ENCODE data around the gene GIMAP2. TPM values are rescaled to one million over a fixed set of nuclear protein-coding genes. Genes with fewer than 3 reads are reported as not detected.

Gene GIMAP2
- total and polyA plus RNA-seq, 2 of the 13 experiments (the other 11 are each of a cell fraction or from before 2014, with no cell fraction given) = 0.49 to 1.4 TPM

DNA sequence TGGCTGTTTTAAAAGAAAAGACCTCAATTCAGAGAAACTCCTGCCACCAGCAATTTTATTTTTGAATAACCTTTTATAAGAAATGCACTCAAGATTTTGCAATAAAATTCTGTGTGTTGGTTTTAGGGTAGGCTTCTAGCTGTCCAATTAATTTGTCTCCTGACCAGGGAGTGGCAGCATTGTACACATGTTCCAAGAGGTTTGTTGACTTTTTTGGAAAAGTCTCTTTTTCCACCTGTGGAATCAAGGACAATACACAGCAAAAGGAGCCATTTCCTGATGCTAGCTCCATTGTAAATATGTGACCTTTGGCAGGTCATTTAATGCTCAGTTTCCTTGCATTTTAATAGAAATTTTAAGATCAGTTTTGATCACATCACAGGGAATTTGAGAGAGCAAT is 53.5 kb downstream of the GIMAP2 start:
- peaks cover 1 to 10% of the 10 kb centered on the region in 2 experiments; a peak in 2 of 5 replicates for H3K27me3 ChIP-seq (ENCODE audit: control insufficient read depth in 1 of 2, insufficient read depth in 2 of 2, low read length in 2 of 2)
- H3K9me3 ChIP-seq (ENCODE audit: low read length) = no peaks in the 10 kb centered on the region
- ChIA-PET CTCF (ENCODE audit: low intra/inter-chr PET ratio, low total read pairs) (no interaction called here), POLR2A (no interaction called here)
- H3K4me3 ChIP-seq (replicated peaks in 1 of 3; ENCODE audit: insufficient read depth in 1 of 3, low read depth in 2 of 3, low read length in 3 of 3) = no peak overlapping the region
- no peaks in the 10 kb centered on the region for H4K20me1 ChIP-seq (ENCODE audit: insufficient read depth, low read length)
- H3K27ac ChIP-seq (ENCODE audit: extremely low read length, insufficient read depth, low read length) = no peak overlapping the region
- H3K36me3 ChIP-seq (replicated peaks in 1 of 2; ENCODE audit: control insufficient read depth in 1 of 2, insufficient read depth in 2 of 2, low read length in 2 of 2) = no peaks in the 10 kb centered on the region
- in situ Hi-C loops (cut with HindIII; ENCODE audit: extremely low pct_ligation_motif_present, low pct_unique_long_range_greater_than_20kb) (no loop called here), intact Hi-C loops (cut with micrococcal nuclease; ENCODE audit: unreplicated experiment) (no loop called here)
- no peaks in the 10 kb centered on the region for H3K79me2 ChIP-seq (ENCODE audit: insufficient read depth, low read length)
- H3K4me1 ChIP-seq (ENCODE audit: insufficient read depth, low read length) = no peaks in the 10 kb centered on the region
- no peak overlapping the region for H3K4me2 ChIP-seq (ENCODE audit: low read depth, low read length)
- TF ChIP-seq KDM5B (CRISPR knock-in tag; IDR thresholded peaks at IDR 0.05; ENCODE audit: borderline replicate concordance) (no peak), STAG1 (CRISPR knock-in tag; IDR thresholded peaks at IDR 0.05) (peak; percentile 55), ZNF552 (CRISPR knock-in tag; IDR thresholded peaks at IDR 0.05; ENCODE audit: borderline replicate concordance) (no peak), CTCF (CRISPR knock-in tag; IDR thresholded peaks at IDR 0.05) (peak; percentile 43), MIXL1 (CRISPR knock-in tag; IDR thresholded peaks at IDR 0.05) (0 out of 2 replicates have a peak, but pooled peaks have one; percentile 31), FOXA1 (IDR thresholded peaks at IDR 0.05) (no peak), FOXA1 (CRISPR knock-in tag; IDR thresholded peaks at IDR 0.05) (0 out of 2 replicates have a peak, but pooled peaks have one; percentile 34)
- DNase-seq (ENCODE audit: low spot score) (peak; percentile 11), ATAC-seq (no peak), FAIRE-seq (peak; percentile 49)
- no TSS peak for BruUV-seq (replicated peaks)
- no peak overlapping the region for H3K9ac ChIP-seq (ENCODE audit: insufficient read depth, low read depth, low read length)
- H2AFZ ChIP-seq (ENCODE audit: low read length) = no peak overlapping the region

GRCh38 chr7:150740053-150740452 is 54.5 kb downstream of the GIMAP2 start:
- intact Hi-C loops (cut with micrococcal nuclease; ENCODE audit: unreplicated experiment) (no loop called here), in situ Hi-C loops (cut with HindIII; ENCODE audit: extremely low pct_ligation_motif_present, low pct_unique_long_range_greater_than_20kb) (no loop called here)
- H3K4me2 ChIP-seq (ENCODE audit: low read depth, low read length) = no peak overlapping the region
- 40% methylated on average over 10 of the region's 10 CpGs for WGBS (ENCODE audit: low lambda C conversion rate)
- H3K36me3 ChIP-seq (replicated peaks in 1 of 2; ENCODE audit: control insufficient read depth in 1 of 2, insufficient read depth in 2 of 2, low read length in 2 of 2) = no peaks in the 10 kb centered on the region
- H4K20me1 ChIP-seq (ENCODE audit: insufficient read depth, low read length) = no peaks in the 10 kb centered on the region
- FAIRE-seq (no peak), ATAC-seq (no peak), DNase-seq (ENCODE audit: low spot score) (no peak)
- no peaks in the 10 kb centered on the region for H3K9me3 ChIP-seq (ENCODE audit: low read length)
- H3K79me2 ChIP-seq (ENCODE audit: insufficient read depth, low read length) = no peaks in the 10 kb centered on the region
- no peak overlapping the region for H3K27ac ChIP-seq (ENCODE audit: extremely low read length, insufficient read depth, low read length)
- H3K27me3 ChIP-seq (ENCODE audit: control insufficient read depth in 1 of 2, insufficient read depth in 2 of 2, low read length in 2 of 2) = peaks cover 1 to 10% of the 10 kb centered on the region in 2 experiments; a peak in 2 of 5 replicates
- no peak overlapping the region for H3K9ac ChIP-seq (ENCODE audit: insufficient read depth, low read depth, low read length)
- no peak for TF ChIP-seq CBX5 (CRISPR knock-in tag; IDR thresholded peaks at IDR 0.05; ENCODE audit: borderline replicate concordance)
- no peak for TF ChIP-seq SIN3B (IDR thresholded peaks at IDR 0.05; ENCODE audit: low read length)
- TF ChIP-seq CEBPB (IDR thresholded peaks at IDR 0.05; ENCODE audit: borderline replicate concordance, low read depth, low read length) = peak; percentile 67; the same call in 1 of the 2 replicates
- TF ChIP-seq KMT2B (CRISPR knock-in tag; IDR thresholded peaks at IDR 0.05) = no peak
- no peak for TF ChIP-seq HDAC2 (CRISPR knock-in tag; IDR thresholded peaks at IDR 0.05)
- TF ChIP-seq FOSL1 (CRISPR knock-in tag; IDR thresholded peaks at IDR 0.05; ENCODE audit: borderline replicate concordance) = no peak
- H3K4me3 ChIP-seq (replicated peaks in 1 of 3; ENCODE audit: insufficient read depth in 1 of 3, low read depth in 2 of 3, low read length in 3 of 3) = no peak overlapping the region
- H2AFZ ChIP-seq (ENCODE audit: low read length) = no peak overlapping the region
- no TSS peak for BruUV-seq (replicated peaks)
- POLR2A ChIA-PET = no interaction called here
- CTCF ChIA-PET (ENCODE audit: low intra/inter-chr PET ratio, low total read pairs) = no interaction called here
- no peaks in the 10 kb centered on the region for H3K4me1 ChIP-seq (ENCODE audit: insufficient read depth, low read length)
